CD4-positive, alpha-beta T cell treated with Interferon alpha-2 for 1 hour (primary cell): ENCODE measurements around the gene EPS15.
"Not testable (repeated sequence)": the region's sequence is repeated elsewhere in the genome, so short reads cannot be mapped to it uniquely, and the experiment has no call there.

Experiments
- DNase-seq, 2 donors: peaks; one replicate each; pipeline ENCODE4 v3.0.0-alpha.2; 2020 to 2022

Gene EPS15

DNA sequence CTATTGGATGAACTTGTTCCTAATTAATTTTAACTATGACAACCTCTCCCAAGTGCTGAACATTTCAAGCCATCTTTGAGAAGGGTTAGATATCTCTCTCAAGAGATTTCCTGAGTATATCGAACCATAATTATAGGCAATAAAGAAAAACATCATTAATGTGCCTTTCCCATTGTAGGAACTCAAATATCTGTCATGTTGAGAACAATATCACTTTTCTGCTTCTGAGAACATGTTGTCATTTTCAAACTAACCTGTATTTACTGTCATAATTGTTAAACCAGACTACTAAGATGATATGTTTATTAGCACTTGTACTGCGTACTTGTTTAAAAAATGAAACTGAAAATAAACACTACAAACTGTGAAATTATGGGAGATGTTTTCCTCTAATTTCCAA is 4.3 kb downstream of the EPS15 start:
- DNase-seq: peak in 1 of 2 donors; percentile 16

DNA sequence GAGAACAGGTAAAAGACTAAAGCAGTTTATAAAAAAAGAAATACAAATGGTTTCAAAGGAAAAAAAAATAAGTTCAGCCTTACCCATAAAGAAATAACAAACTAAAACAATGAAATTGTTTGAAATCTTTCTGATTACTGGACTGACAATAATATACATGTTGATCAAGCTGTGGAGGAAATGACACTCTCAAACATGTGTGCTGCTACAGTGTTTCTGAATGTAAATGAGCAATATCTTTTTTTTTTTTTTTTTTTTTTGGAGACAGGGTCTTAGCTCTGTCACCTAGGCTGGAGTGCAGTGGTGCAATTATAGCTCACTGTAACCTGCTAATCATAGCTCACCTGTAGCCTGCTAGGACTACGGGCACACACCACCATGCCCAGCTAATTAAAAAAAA is 6.5 kb downstream of the EPS15 start:
- peak in 1 of 2 donors; percentile 18 for DNase-seq

DNA sequence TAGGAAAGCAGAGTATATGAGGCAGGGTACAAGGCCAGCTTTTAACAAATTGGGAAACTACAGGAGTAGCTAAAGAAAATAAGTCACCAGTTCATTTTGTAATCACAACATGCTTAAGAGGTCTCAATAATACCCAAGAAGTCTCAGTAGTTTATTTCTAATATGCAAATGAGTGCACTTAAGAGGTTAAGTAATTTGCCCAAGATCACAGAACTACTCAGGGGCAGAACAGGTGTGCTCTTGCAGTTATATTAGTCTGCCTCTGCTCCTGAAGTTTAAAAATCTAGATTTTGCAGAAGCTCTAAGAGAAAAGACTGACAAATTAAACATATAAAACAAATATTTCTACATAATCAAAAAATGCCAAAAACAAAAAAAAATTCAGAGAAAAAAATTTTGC is 6.9 kb downstream of the EPS15 start:
- DNase-seq: no peak

DNA sequence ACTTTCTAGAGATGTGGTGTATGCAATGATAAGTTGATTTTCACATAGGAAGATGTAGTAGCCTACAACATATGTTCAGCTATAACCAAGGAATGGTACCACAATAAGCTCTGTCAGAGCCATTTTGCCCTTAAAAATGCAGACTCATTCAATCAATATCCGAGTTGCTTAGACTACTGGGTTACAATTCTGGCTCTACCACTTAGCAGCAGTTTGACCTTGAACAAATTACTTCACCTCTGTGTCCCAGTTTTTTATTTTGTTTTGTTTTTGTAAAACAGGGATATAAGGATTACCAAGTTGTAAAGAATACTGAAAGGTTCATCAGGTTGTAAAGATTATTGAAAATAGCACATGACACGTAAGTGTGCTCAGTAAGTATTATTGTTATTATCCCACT is 9.3 kb downstream of the EPS15 start:
- DNase-seq: no peak

DNA sequence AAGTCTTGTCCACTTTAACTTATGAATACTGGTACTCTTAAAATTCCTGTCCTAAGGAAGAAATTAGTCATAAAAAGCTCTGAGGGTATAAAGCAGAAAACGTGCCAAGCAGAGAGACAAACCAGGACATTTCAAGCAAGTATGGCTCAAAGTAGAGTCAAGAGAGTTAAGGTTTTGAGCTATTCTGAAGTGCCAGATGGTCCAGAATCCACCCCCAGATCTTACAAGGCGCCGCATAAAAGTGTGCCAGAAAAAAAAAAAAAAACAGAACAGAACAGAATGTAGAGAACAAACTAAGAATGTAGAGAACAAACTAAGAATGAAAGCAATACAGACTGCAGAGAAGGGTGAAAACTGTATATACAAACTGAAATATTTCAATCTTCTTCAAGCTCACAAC is 12.5 kb downstream of the EPS15 start:
- DNase-seq: no peak

DNA sequence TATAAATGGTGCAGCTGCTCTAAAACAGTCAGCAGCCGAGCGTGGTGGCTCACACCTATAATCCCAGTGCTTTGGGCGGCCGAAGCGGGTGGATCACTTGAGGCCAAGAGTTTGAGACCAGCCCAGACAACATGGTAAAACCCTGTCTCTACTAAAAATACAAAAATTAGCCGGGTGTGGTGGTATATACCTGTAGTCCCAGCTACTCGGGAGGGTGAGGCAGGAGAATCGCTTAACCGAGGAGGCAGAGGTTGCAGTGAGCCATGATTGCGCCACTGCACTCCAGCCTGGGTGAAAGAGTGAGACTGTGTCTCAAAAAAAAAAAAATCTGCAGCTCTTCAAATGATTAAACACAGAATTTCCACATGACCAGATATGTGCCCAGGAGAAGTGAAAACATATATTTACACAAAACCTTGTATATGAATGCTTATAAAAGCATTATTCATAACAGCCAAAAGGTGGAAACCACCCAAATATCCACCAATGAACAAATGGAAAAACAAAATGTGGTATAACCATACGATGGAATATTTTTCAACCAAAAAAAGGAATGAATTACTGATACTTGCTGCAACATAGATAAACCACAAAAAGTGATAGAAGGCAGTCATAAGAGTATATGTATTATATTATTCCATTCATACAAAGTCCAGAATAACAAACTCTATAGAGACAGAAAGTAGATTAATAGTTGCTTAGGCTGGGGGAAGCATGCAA is 14.1 kb downstream of the EPS15 start:
- no peak for DNase-seq

DNA sequence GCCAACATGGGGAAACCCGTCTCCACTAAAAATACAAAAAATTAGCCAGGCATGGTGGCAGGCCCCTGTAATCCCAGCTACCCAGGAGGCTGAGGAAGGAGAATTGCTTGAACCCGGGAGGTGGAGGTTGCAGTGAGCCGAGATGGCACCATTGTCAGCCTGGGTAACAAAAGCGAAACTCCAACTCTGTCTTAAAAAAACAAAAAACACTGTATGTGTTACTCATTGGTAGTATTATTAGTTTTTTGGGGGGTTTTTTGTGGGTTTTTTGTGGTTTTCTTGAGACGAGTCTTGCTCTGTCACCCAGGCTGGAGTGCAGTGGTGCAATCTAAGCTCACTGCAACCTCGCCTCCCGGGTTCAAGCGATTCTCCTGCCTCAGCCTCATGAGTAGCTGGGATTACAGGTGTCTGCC is 17.8 kb downstream of the EPS15 start:
- DNase-seq: peak in 1 of 2 donors; percentile 63

DNA sequence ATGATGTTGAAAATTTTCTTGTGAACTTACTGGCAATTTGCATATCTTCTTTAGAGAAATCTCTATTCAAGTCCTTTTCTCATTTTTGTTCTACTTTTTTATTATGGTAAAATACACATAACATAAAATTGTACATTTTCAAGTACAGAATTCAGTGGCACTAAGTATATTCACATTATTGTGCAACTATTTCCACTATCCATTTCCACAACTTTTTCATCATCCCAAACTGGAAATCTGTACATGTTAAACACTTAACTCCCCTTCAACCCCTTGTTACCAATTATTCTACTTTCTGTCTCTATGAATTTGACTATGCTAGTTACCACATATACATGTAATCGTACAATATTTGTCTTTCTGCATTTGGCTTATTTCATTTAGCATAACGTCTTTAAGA is 19.4 kb downstream of the EPS15 start:
- no peak for DNase-seq

DNA sequence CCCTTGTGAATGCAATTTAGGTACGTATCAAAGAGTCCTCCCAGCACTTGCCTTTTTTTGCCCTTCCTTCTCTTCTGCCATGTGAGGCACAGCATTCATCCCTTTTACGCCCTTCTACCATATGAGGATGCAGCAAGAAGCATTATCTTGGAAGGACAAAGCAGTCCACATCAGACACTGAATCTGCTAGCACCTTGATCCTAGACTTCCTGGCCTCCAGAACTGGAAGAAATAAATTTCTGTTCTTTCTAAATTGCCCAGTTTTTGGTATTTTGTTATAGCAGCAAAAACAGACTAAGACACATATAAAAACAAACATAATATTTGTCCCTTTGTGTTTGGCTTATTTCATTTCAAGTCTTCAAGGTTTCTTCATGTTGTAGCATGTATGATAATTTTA is 20.1 kb downstream of the EPS15 start:
- no peak for DNase-seq

DNA sequence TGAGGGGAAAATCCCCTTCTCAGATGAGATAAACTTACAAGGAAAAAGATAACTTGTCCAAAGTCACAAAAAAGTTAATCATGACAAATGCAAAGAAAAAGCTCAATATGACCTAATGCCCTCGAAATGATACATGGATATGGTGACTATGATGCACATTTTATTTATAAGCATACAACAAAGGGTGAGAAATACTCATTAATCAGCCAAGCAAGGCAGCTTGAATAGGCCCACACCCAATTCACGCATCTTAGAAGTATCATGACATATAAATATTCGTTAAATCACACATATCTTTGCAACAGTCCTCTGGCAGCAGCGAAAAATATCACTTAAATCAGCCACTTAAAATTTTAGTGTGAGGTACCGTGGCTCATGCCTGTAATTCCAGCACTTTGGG is 21.7 kb downstream of the EPS15 start:
- no peak for DNase-seq

DNA sequence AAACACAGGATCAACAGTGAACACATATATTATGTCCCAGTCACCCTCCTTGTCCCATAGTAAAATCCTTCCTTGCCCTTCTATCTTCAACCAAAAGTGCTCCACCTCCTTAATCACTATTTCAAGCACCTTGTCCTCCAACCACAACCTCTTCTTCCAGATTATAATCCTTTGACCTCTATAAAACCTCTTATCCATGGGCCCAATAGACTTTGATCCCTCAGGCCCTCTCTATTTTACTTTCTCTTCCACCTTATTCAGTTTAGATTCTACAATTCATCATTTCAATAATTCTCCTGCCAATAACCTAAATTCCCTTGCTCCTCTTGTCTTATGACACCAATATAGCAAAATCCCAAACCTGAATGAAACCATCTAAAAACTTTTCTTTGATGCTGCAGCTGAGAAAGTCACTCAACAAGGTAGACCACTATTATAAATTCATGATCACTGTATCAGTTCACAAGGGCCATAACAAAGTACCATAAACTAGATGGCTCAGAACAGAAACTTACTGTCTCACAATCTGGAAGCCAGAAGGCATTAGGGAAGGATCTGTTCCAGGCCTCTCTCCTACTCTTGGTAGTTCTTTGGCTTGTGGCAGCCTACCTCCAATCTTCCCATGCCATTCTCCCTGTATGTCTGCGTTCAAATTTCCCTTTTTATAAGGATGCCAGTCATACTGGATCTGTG is 24.8 kb downstream of the EPS15 start:
- DNase-seq: no peak

DNA sequence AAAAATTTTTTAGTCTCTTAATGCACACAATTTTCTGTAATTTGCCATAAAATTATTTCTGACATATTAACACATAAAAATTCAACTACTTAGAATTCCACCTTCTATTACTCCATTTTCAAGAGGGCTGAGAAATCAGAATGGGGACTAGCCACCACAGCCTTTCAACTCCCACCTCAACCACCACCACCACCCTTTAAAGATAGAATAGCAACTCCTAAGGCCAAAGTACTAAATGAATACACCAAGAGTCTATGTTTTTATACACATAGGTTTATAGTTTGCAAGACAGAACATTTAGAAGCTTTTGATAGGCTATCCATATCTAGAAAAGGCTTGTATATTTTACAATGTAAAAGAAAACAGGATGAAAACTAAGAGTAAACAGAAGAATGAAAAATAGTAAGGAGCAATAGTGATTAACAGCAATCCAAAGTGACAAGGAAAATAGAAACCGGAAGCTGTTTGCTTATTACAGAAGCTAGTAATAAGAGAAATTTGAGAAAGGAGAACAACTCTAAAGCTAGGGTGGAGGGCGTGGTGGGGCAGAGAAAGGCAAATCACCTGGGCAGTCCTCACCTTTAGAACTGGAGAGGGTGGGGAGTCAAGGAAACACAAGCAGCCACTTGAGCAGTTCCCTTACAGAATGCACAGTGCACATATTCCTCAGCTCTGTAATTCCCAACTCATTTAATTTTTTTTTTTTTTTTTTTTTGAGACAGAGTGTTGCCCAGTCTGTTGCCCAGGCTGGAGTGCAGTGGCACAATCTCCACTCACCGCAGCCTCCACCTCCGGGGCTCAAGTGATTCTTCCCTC is 27.7 kb downstream of the EPS15 start:
- no peak for DNase-seq

DNA sequence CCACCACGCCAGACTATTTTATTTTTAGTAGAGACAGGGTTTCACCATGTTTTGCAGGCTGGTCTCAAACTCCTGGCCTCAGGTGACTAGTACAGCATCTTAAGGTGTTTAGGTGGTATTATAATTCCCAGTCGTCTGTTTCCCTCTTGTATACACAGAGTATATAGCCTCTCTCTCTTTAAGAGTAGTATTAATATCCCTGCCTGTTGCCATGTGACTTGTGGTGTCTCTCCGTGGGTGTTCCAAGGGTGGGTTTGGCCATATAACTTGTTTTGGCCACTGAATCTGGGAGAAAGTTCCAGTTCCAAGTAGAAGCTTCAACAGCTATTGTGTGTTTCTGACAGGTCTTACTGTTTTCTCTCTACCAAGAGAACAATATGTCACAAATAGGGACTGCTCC is 29.6 kb downstream of the EPS15 start:
- no peak for DNase-seq

DNA sequence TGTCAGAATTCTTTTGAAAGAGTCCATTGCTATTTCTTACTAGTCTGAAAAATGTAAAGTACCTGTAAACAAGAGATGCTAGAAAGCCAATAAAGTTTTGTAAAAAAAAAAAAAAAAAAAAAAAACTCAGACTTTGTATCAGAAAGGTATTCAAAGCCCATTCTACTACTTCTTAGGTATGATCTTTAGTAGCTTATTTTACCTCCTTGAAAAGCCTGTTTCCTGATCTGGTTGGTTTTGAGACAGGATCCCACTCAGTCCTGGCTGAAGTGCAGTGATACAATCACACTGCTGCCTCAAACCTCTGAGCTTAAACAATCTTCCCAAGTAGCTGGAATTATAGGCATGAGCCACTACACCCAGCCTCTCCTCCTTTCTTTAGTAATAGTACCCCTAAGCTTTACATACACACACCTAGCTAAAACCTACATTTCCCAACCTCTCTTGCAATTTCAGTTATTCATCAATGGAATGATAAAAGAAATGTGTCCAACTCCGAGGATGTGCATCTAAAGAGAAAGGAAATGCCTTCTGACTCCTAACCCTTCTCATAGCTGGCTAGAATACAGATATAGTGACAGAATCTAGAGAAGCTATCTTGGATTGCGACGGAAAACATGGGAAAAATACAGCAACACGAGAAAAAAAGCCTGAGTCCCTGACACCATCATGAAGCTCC is 30.6 kb downstream of the EPS15 start:
- no peak for DNase-seq

DNA sequence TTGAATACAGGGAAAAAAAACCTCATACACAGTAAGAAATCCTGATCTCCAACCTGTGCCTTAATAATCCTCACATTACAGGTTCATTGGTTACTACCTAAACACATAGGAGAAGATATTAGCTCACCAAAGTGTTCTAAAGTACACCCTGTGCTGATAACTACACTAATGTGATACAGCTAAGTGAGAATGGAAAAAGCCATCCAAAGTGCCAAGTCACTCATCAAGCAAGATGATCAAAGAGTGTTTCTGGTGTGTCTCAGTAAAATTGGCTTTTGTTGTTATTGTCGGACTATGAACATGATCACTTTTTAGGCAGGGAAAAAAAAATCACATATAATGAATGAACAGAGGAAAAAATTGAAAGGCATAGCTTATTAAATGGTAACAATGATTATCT is 31.4 kb downstream of the EPS15 start:
- no peak for DNase-seq

DNA sequence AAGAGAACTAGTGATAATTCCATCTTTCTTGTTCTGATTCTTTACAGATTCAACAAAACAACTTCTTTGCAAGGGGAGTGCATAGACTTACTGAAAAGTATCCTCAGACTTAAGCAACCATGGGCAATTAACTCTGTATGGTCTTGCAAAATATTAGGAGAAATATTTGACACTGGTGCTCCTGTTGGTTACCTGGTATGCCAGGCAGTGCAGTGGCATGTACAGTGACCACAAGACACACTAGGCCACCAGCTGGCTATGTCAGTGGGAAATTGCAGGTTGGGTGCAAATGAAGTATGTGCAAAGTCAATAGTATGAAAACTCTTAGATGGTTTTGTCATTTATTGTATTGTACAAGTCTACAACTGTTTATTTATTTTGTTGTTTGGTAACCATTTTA is 34.5 kb downstream of the EPS15 start:
- DNase-seq: no peak

DNA sequence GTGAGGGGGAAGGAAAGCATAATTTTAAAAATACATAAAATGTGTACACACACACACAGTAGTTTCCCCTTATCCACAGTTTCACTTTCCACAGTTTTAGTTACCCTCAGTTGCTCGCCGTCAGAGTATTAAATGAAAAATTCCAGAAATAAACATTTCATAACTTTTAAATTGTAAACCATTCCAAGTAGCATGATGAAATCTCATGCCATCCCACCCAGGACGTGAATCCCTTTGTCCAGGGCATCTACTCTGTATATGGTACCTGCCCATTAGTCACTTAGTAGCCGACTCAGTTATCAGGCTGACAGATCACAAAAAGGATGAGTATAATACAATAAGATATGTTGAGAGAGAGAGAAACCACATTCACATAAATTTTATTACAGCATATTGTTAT is 36.2 kb downstream of the EPS15 start:
- no peak for DNase-seq

DNA sequence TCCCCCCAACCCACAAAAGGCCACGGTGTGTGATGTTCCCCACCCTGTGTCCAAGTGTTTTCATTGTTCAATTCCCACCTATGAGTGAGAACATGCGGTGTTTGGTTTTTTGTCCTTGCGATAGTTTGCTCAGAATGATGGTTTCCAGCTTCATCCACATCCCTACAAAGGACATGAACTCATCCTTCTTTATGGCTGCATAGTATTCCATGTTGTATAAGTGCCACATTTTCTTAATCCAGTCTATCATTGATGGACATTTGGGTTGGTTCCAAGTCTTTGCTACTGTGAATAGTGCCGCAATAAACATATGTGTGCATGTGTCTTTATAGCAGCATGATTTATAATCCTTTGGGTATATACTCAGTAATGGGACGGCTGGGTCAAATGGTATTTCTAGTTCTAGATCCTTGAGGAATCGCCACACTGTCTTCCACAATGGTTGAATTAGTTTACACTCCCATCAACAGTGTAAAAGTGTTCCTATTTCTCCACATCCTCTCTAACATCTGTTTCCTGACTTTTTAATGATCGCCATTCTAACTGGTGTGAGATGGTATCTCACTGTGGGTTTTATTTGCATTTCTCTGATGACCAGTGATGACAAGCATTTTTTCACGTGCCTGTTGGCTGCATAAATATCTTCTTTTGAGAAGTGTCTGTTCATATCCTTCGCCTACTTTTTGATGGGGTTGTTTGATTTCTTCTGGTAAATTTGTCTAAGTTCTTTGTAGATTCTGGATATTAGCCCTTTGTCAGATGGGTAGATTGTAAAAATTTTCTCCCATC is 44.0 kb downstream of the EPS15 start:
- DNase-seq: not testable (repeated sequence)

DNA sequence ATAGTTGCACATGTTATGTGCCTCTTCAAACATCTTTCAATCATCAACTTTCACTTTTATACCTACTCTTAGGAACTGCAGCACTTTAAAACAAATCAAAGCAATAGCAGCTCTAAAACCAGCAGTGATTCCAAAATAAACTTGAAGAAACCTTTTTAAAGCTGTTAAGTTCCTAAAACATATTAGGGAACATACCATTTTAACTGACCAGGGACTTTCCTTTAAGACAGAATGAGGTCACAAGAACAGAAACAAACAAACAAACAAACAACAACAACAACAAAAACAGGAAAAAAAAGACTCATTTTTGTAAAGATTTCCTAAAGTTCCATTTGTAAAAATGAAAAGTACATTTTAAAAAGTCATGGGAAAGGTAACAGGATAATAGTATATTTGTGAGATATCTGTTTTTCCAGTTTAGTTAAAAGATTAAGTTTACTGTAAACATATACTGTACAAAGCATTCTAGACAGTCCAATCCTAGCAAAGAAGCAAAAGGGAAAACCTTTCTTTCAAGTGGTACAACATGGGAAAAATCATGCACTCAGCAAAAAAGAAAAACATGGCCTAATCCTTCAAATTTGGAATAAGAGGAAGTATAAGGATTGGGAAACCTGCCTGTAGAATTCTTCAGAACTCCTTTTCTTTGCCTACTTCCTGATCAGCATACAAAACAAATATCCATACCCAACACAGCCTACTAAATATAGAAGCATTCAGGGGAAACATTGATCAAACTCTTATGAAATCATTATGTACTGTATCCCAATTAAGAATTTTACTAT is 45.5 kb downstream of the EPS15 start:
- DNase-seq: no peak

DNA sequence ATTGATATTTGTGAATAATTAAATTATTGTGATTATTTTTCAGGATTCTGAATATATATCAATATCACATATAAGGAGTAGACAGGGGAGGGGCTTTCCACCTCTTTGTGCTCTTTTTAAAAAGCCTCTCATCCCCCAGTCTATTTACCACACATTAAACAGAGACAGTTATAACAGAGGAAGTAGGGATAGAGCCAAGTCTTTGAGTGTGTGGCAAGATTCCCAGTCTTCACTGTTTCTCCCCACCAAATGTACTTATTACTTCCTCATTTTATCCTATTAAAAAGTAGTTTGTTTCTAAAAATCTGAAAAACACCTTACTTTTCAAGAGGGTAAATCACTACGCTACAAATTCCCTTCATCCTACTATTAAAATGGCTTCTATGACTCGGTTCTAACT is 46.7 kb downstream of the EPS15 start:
- DNase-seq: no peak

DNA sequence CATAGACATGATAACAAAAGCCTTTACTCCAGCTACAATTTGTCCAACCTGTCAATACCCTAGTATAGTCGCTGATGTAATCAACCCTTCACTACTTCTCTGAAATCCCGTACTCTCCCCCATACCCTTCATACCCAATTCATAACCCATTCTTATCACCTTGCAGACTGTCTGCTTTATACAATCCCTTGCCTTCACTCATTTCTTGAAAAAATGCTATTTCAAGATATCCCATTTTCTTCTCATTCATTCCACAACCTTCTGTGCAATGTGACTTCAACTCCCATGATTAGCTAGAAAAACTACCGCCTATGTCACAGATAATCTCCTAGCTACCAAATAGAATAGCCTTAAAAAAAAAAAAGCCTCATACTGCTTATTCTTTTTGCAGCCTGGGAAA is 49.5 kb downstream of the EPS15 start:
- DNase-seq: no peak

DNA sequence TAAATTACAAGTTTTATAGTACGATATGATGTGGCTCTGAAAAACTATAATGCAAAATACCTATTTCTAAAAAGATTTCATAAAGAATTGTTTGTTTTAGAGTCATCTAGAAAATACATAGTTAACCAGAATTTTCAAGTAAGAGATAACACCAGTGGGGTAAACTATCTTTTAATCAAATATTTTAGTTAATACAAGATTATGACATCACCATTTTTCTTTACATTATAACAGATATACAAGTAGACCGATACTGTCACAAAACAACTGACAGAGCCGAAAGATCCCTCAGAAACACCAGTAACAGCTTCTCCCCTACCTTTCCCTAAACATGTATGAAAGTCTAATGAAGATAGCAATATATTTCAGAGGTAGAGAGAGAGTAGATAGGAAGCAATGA is 54.2 kb downstream of the EPS15 start:
- no peak for DNase-seq
